Right cardiac atrium (tissue), 5 donors: ENCODE measurements around the gene OTUD4. TPM values are rescaled to one million over a fixed set of nuclear protein-coding genes. Genes with fewer than 3 reads are reported as not detected.
"Not testable (repeated sequence)": the region's sequence is repeated elsewhere in the genome, so short reads cannot be mapped to it uniquely, and the experiment has no call there.

Source experiments
- ATAC-seq, 2 donors: fragments of 200-7000 bp; cut with Tn5 transposase; one replicate each; pipeline versions ENCODE4 v1.8.0 to v1.9.1; 2020; ENCODE audit warnings: moderate library complexity in 2 of 2, mild to moderate bottlenecking in 1 of 2
- DNase-seq, 3 donors: peaks; one replicate each; pipeline ENCODE4 v3.0.0-alpha.2; 2020
- H3K27ac ChIP-seq: one replicate; pipeline ENCODE4 v1.5.1; 2013; ENCODE audit warnings: mild to moderate bottlenecking, low read length, control low read depth, moderate library complexity
- H3K27me3 ChIP-seq: one replicate; pipeline ENCODE4 v1.6.1; 2013; ENCODE audit not compliant: control insufficient read depth, insufficient read depth
- H3K4me1 ChIP-seq: one replicate; pipeline ENCODE4 v1.6.1; 2013; ENCODE audit warnings: low read length; ENCODE audit not compliant: control insufficient read depth, insufficient read depth
- H3K4me3 ChIP-seq: one replicate; pipeline ENCODE4 v1.5.1; 2013; ENCODE audit warnings: low read length, control low read depth
- H3K9me3 ChIP-seq: one replicate; pipeline ENCODE4 v1.6.1; 2013; ENCODE audit warnings: low read length; ENCODE audit not compliant: control insufficient read depth
- WGBS: extraction: QIAGEN DNeasy Blood & Tissue Kit; methylation state at CpG from one replicate; pipeline ENCODE4 v1.1.7; 2013; 5-methylcytosine and 5-hydroxymethylcytosine counted together
- intact Hi-C, 4 donors: fragments of 100-400 bp; cut with DNase I; formaldehyde crosslinking; loops; one replicate each; pipeline versions ENCODE4 v1.11.0 to v1.14.0; 2022 to 2023
- polyA plus RNA-seq: library from polyadenylated mRNA; stranded (reverse); fragments of 200-250 nt; gene quantifications from one replicate; pipeline ENCODE4 v1.2.3, GENCODE V29; 2013
- total RNA-seq, 4 donors: library from RNA; stranded (reverse); fragmentation: NEBNext Ultra II Directional; extraction: Animal tissue kit (Norgen Biotek cat#: 25700); gene quantifications; one replicate each; pipeline ENCODE4 v1.2.1, GENCODE V29; 2021
- donor health status: healthy with polysubstance abuse.
- donor health status: DM: no; HTN: yes; CAD: no.
- donor health status: DM: no; HTN: no; CAD: no.
- donor health status: DM: no; HTN: yes; CAD: no; lungs with severe emphysema.
- donor health status: DM: yes; HTN: yes; CAD: no.

OTUD4 gene
- total and polyA plus RNA-seq, 5 donors, result 8.8 to 27.6 (median 27.0) TPM

GRCh38 chr4:145156986-145157385, 23.4 kb downstream of the OTUD4 start:
- H3K9me3 ChIP-seq, result no peaks in the 10 kb centered on the region
- no peak for ATAC-seq

GRCh38 chr4:145155268-145155870, 25.0 kb downstream of the OTUD4 start:
- H3K9me3 ChIP-seq, result no peaks in the 10 kb centered on the region
- no peak for DNase-seq
- no peak overlapping the region for H3K4me3 ChIP-seq
- intact Hi-C loops, result loop anchor here in 1 of 4 donors (10.0 kb wide), 1 partner anchor 459 kb away; the partner anchor contains the start of gene MMAA
- peaks cover 2% of the 10 kb centered on the region for H3K4me1 ChIP-seq
- no peak for ATAC-seq
- H3K27me3 ChIP-seq, result no peaks in the 10 kb centered on the region
- WGBS, result 69% methylated on average over 2 of the region's 2 CpGs
- no peak overlapping the region for H3K27ac ChIP-seq

More at GRCh38 chr4:145156986-145157385, 23.4 kb downstream of the OTUD4 start:
- no peaks in the 10 kb centered on the region for H3K27me3 ChIP-seq
- H3K4me3 ChIP-seq, result no peak overlapping the region
- peaks cover 2% of the 10 kb centered on the region for H3K4me1 ChIP-seq
- no peak overlapping the region for H3K27ac ChIP-seq
- DNase-seq, result no peak
- WGBS, result 93% methylated on average over 2 of the region's 2 CpGs
- intact Hi-C loops, result loop anchor here in 1 of 4 donors (10.0 kb wide), 1 partner anchor 458 kb away; the partner anchor contains the start of gene MMAA

- ATAC-seq (peak; percentile 76 to 80), DNase-seq (no peak)
- WGBS, result 84% methylated on average over 1 of the region's 1 CpG
- no peaks in the 10 kb centered on the region for H3K9me3 ChIP-seq
- H3K4me1 ChIP-seq, result peaks cover 2% of the 10 kb centered on the region
- intact Hi-C loops, result loop anchor here in 1 of 4 donors (10.0 kb wide), 1 partner anchor 460 kb away; the partner anchor contains the start of gene MMAA
- H3K4me3 ChIP-seq, result no peak overlapping the region
- H3K27ac ChIP-seq, result no peak overlapping the region
- H3K27me3 ChIP-seq, result no peaks in the 10 kb centered on the region
Measured at GRCh38 chr4:145154573-145154972, 25.8 kb downstream of the OTUD4 start.

- Histone ChIP-seq H3K27ac (no peak overlapping the region), H3K4me1 (peaks cover 2% of the 10 kb centered on the region), H3K4me3 (no peak overlapping the region), H3K27me3 (no peaks in the 10 kb centered on the region), H3K9me3 (no peaks in the 10 kb centered on the region)
- ATAC-seq (no peak), DNase-seq (no peak)
- 71% methylated on average over 1 of the region's 1 CpG for WGBS
- intact Hi-C loops, result loop anchor here in 1 of 4 donors (10.0 kb wide), 1 partner anchor 461 kb away; the partner anchor contains the start of gene MMAA
Measured at GRCh38 chr4:145153904-145154298, 26.5 kb downstream of the OTUD4 start.

- no peak overlapping the region for H3K27ac ChIP-seq
- no peak overlapping the region for H3K4me3 ChIP-seq
- intact Hi-C loops, result loop anchor here in 1 of 4 donors (10.0 kb wide), 1 partner anchor 461 kb away; the partner anchor contains the start of gene MMAA
- WGBS, result 72% methylated on average over 2 of the region's 2 CpGs
- peak; percentile 56 to 72 for ATAC-seq
- peaks cover 2% of the 10 kb centered on the region for H3K4me1 ChIP-seq
- no peaks in the 10 kb centered on the region for H3K9me3 ChIP-seq
- DNase-seq, result no peak
- H3K27me3 ChIP-seq, result no peaks in the 10 kb centered on the region
Measured at GRCh38 chr4:145153181-145153903, 27.0 kb downstream of the OTUD4 start.

GRCh38 chr4:145148980-145149379, 31.4 kb downstream of the OTUD4 start:
- Histone ChIP-seq H3K4me3 (no peak overlapping the region), H3K4me1 (peaks cover 2% of the 10 kb centered on the region), H3K27ac (no peak overlapping the region), H3K27me3 (no peaks in the 10 kb centered on the region), H3K9me3 (no peaks in the 10 kb centered on the region)
- intact Hi-C loops, result no loop called here
- WGBS, result 95% methylated on average over 3 of the region's 3 CpGs
- ATAC-seq (no peak), DNase-seq (no peak)

- DNase-seq, H3K4me1 ChIP-seq, H3K9me3 ChIP-seq, H3K4me3 ChIP-seq, H3K27ac ChIP-seq, H3K27me3 ChIP-seq, ATAC-seq, intact Hi-C loops: not testable (repeated sequence)
- WGBS, result 78% methylated on average over 1 of the region's 1 CpG
Measured at GRCh38 chr4:145136219-145136618, 44.2 kb downstream of the OTUD4 start.

GRCh38 chr4:145132511-145133098, 47.8 kb downstream of the OTUD4 start:
- intact Hi-C loops, result no loop called here
- Histone ChIP-seq H3K27me3 (no peaks in the 10 kb centered on the region), H3K4me1 (no peaks in the 10 kb centered on the region), H3K27ac (no peak overlapping the region), H3K4me3 (no peak overlapping the region), H3K9me3 (no peaks in the 10 kb centered on the region)
- WGBS, result 60% methylated on average over 5 of the region's 5 CpGs
- ATAC-seq, result peak in 1 of 2 donors; percentile 47
- DNase-seq, result no peak

- ATAC-seq (no peak), DNase-seq (no peak)
- H3K27ac ChIP-seq, result no peak overlapping the region
- no peaks in the 10 kb centered on the region for H3K9me3 ChIP-seq
- 94% methylated on average over 12 of the region's 12 CpGs for WGBS
- no peaks in the 10 kb centered on the region for H3K27me3 ChIP-seq
- H3K4me3 ChIP-seq, result no peak overlapping the region
- intact Hi-C loops, result no loop called here
- H3K4me1 ChIP-seq, result no peaks in the 10 kb centered on the region
Measured at GRCh38 chr4:145131848-145132247, 48.5 kb downstream of the OTUD4 start.

- Histone ChIP-seq H3K27ac (no peak overlapping the region), H3K27me3 (no peaks in the 10 kb centered on the region), H3K9me3 (no peaks in the 10 kb centered on the region), H3K4me1 (no peaks in the 10 kb centered on the region), H3K4me3 (no peak overlapping the region)
- ATAC-seq (no peak), DNase-seq (no peak)
- WGBS, result 65% methylated on average over 2 of the region's 2 CpGs
- intact Hi-C loops, result no loop called here
Measured at GRCh38 chr4:145130788-145131399, 49.5 kb downstream of the OTUD4 start.

- ATAC-seq (no peak), DNase-seq (no peak)
- H3K27ac ChIP-seq, result no peak overlapping the region
- H3K9me3 ChIP-seq, result no peaks in the 10 kb centered on the region
- H3K27me3 ChIP-seq, result no peaks in the 10 kb centered on the region
- no peaks in the 10 kb centered on the region for H3K4me1 ChIP-seq
- intact Hi-C loops, result no loop called here
- no peak overlapping the region for H3K4me3 ChIP-seq
Measured at GRCh38 chr4:145130130-145130529, 50.3 kb downstream of the OTUD4 start.
